Activated naive CD4-positive, alpha-beta T cell treated with anti-CD3 and anti-CD28 coated beads, Interleukin-2, amount 50 U/mL, for 24 hours (primary cell): ENCODE results near the gene ADAMTS17.
A peak's percentile ranks its signal among the peaks of the same experiment; 100 is the strongest.

Source experiments
- H3K27ac Mint-ChIP-seq: one replicate; pipeline ENCODE4 v1.8.0; 2021; ENCODE audit warnings: mild to moderate bottlenecking, mixed read lengths
- H3K27me3 Mint-ChIP-seq: one replicate; pipeline ENCODE4 v1.8.0; 2021; ENCODE audit warnings: mixed read lengths
- H3K36me3 Mint-ChIP-seq: one replicate; pipeline ENCODE4 v1.8.0; 2021; ENCODE audit warnings: mixed read lengths
- H3K4me1 Mint-ChIP-seq: one replicate; pipeline ENCODE4 v1.8.0; 2021; ENCODE audit warnings: mixed read lengths
- H3K4me3 Mint-ChIP-seq: one replicate; pipeline ENCODE4 v1.8.0; 2021; ENCODE audit warnings: mild to moderate bottlenecking, mixed read lengths
- H3K9me3 Mint-ChIP-seq: one replicate; pipeline ENCODE4 v1.8.0; 2021; ENCODE audit warnings: mixed read lengths

The ADAMTS17 gene

GRCh38 chr15:100242989-100243388 lies 98.8 kb downstream of the ADAMTS17 start:
- Mint-ChIP-seq H3K27me3 (no peaks in the 10 kb centered on the region), H3K36me3 (peaks cover 12% of the 10 kb centered on the region), H3K4me1 (no peaks in the 10 kb centered on the region), H3K9me3 (no peaks in the 10 kb centered on the region), H3K27ac (no peak overlapping the region), H3K4me3 (no peak overlapping the region)

GRCh38 chr15:100241572-100242482 lies 99.9 kb downstream of the ADAMTS17 start:
- no peak overlapping the region for H3K4me3 Mint-ChIP-seq
- no peak overlapping the region for H3K27ac Mint-ChIP-seq
- H3K9me3 Mint-ChIP-seq = no peaks in the 10 kb centered on the region
- no peaks in the 10 kb centered on the region for H3K27me3 Mint-ChIP-seq
- peaks cover 9% of the 10 kb centered on the region for H3K36me3 Mint-ChIP-seq
- no peaks in the 10 kb centered on the region for H3K4me1 Mint-ChIP-seq

- no peak overlapping the region for H3K27ac Mint-ChIP-seq
- no peaks in the 10 kb centered on the region for H3K9me3 Mint-ChIP-seq
- H3K4me3 Mint-ChIP-seq = no peak overlapping the region
- H3K36me3 Mint-ChIP-seq = peaks cover 8% of the 10 kb centered on the region
- H3K27me3 Mint-ChIP-seq = no peaks in the 10 kb centered on the region
- no peaks in the 10 kb centered on the region for H3K4me1 Mint-ChIP-seq
Measured at GRCh38 chr15:100236981-100237720, 104.6 kb downstream of the ADAMTS17 start.

- H3K27me3 Mint-ChIP-seq = no peaks in the 10 kb centered on the region
- H3K4me3 Mint-ChIP-seq = no peak overlapping the region
- peaks cover 8% of the 10 kb centered on the region for H3K4me1 Mint-ChIP-seq
- H3K9me3 Mint-ChIP-seq = no peaks in the 10 kb centered on the region
- H3K27ac Mint-ChIP-seq = no peak overlapping the region
- H3K36me3 Mint-ChIP-seq = peaks cover 8% of the 10 kb centered on the region
Measured at GRCh38 chr15:100235030-100235617, 106.7 kb downstream of the ADAMTS17 start.

GRCh38 chr15:100234158-100235029 lies 107.4 kb downstream of the ADAMTS17 start:
- Mint-ChIP-seq H3K27me3 (no peaks in the 10 kb centered on the region), H3K4me1 (peaks cover 15% of the 10 kb centered on the region), H3K4me3 (no peak overlapping the region), H3K27ac (no peak overlapping the region), H3K36me3 (peaks cover 8% of the 10 kb centered on the region), H3K9me3 (no peaks in the 10 kb centered on the region)

GRCh38 chr15:100230784-100231183 lies 111.0 kb downstream of the ADAMTS17 start:
- peaks cover 19% of the 10 kb centered on the region for H3K4me1 Mint-ChIP-seq
- H3K27me3 Mint-ChIP-seq = no peaks in the 10 kb centered on the region
- peaks cover 5% of the 10 kb centered on the region for H3K36me3 Mint-ChIP-seq
- H3K4me3 Mint-ChIP-seq = no peak overlapping the region
- H3K9me3 Mint-ChIP-seq = no peaks in the 10 kb centered on the region
- H3K27ac Mint-ChIP-seq = no peak overlapping the region

- H3K27ac Mint-ChIP-seq = no peak overlapping the region
- no peaks in the 10 kb centered on the region for H3K27me3 Mint-ChIP-seq
- peaks cover 3% of the 10 kb centered on the region for H3K36me3 Mint-ChIP-seq
- peaks cover 28% of the 10 kb centered on the region for H3K4me1 Mint-ChIP-seq
- H3K9me3 Mint-ChIP-seq = no peaks in the 10 kb centered on the region
- H3K4me3 Mint-ChIP-seq = peak overlapping the region; percentile 6
Measured at GRCh38 chr15:100229181-100230163, 112.3 kb downstream of the ADAMTS17 start.

- H3K4me1 Mint-ChIP-seq = peaks cover 33% of the 10 kb centered on the region
- H3K27me3 Mint-ChIP-seq = no peaks in the 10 kb centered on the region
- no peak overlapping the region for H3K4me3 Mint-ChIP-seq
- no peaks in the 10 kb centered on the region for H3K9me3 Mint-ChIP-seq
- H3K36me3 Mint-ChIP-seq = no peaks in the 10 kb centered on the region
- no peak overlapping the region for H3K27ac Mint-ChIP-seq
Measured at GRCh38 chr15:100227781-100228180, 114.0 kb downstream of the ADAMTS17 start.

- no peak overlapping the region for H3K27ac Mint-ChIP-seq
- H3K4me1 Mint-ChIP-seq = peaks cover 33% of the 10 kb centered on the region
- no peak overlapping the region for H3K4me3 Mint-ChIP-seq
- H3K9me3 Mint-ChIP-seq = no peaks in the 10 kb centered on the region
- no peaks in the 10 kb centered on the region for H3K27me3 Mint-ChIP-seq
- H3K36me3 Mint-ChIP-seq = no peaks in the 10 kb centered on the region
Measured at GRCh38 chr15:100226107-100226506, 115.7 kb downstream of the ADAMTS17 start.

- H3K4me1 Mint-ChIP-seq = peaks cover 20% of the 10 kb centered on the region
- H3K27me3 Mint-ChIP-seq = no peaks in the 10 kb centered on the region
- H3K4me3 Mint-ChIP-seq = no peak overlapping the region
- H3K27ac Mint-ChIP-seq = no peak overlapping the region
- H3K9me3 Mint-ChIP-seq = no peaks in the 10 kb centered on the region
- peaks cover 4% of the 10 kb centered on the region for H3K36me3 Mint-ChIP-seq
Measured at GRCh38 chr15:100224206-100225185, 117.3 kb downstream of the ADAMTS17 start.

GRCh38 chr15:100222349-100222715 lies 119.4 kb downstream of the ADAMTS17 start:
- Mint-ChIP-seq H3K9me3 (no peaks in the 10 kb centered on the region), H3K4me3 (no peak overlapping the region), H3K4me1 (peaks cover 14% of the 10 kb centered on the region), H3K27ac (no peak overlapping the region), H3K36me3 (peaks cover 4% of the 10 kb centered on the region), H3K27me3 (no peaks in the 10 kb centered on the region)

GRCh38 chr15:100221471-100222348 lies 120.1 kb downstream of the ADAMTS17 start:
- H3K27ac Mint-ChIP-seq = no peak overlapping the region
- no peak overlapping the region for H3K4me3 Mint-ChIP-seq
- no peaks in the 10 kb centered on the region for H3K9me3 Mint-ChIP-seq
- H3K36me3 Mint-ChIP-seq = peaks cover 4% of the 10 kb centered on the region
- H3K4me1 Mint-ChIP-seq = peaks cover 14% of the 10 kb centered on the region
- H3K27me3 Mint-ChIP-seq = no peaks in the 10 kb centered on the region
